GM12878 (cell line): ENCODE measurements around the gene DNAJC22. TPM values are rescaled to one million over a fixed set of nuclear protein-coding genes. Genes with fewer than 3 reads are reported as not detected.

ENCODE experiments used
- BACH1 ChIP-seq: fragments of 450-650 bp; IDR thresholded peaks from 2 replicates; pipeline ENCODE4 v1.6.1; 2017; ENCODE audit warnings: mild to moderate bottlenecking, borderline replicate concordance
- BRCA1 ChIP-seq: IDR thresholded peaks from 2 replicates; pipeline ENCODE4 v1.6.1; 2011; ENCODE audit warnings: low read depth, low read length, improper control_type of control experiment
- EED ChIP-seq: sonication (generic); IDR thresholded peaks from 2 replicates; pipeline ENCODE4 v1.6.1; 2016; ENCODE audit warnings: antibody characterized with exemption, low read depth
- HCFC1 ChIP-seq: fragments of 150-350 bp; IDR thresholded peaks from 2 replicates; pipeline ENCODE4 v1.6.1; 2014; ENCODE audit warnings: low read length
- JUNB ChIP-seq: IDR thresholded peaks from 2 replicates; pipeline ENCODE4 v1.6.1; 2016; ENCODE audit warnings: antibody characterized with exemption, mild to moderate bottlenecking
- KLF5 ChIP-seq: fragments of 450-650 bp; IDR thresholded peaks from 2 replicates; pipeline ENCODE4 v1.6.1; 2014; ENCODE audit warnings: mild to moderate bottlenecking; ENCODE audit not compliant: partially characterized antibody
- LARP7 ChIP-seq: fragments of 450-650 bp; IDR thresholded peaks from 2 replicates; pipeline ENCODE4 v1.6.1; 2017; ENCODE audit warnings: mild to moderate bottlenecking
- NRF1 ChIP-seq: conservative IDR thresholded peaks from 2 replicates; pipeline ENCODE4 v1.6.1; 2011; ENCODE audit warnings: mild to moderate bottlenecking, low read depth, low read length, improper control_type of control experiment
- POLR2AphosphoS5 ChIP-seq: IDR thresholded peaks from 2 replicates; pipeline ENCODE4 v1.6.1; 2011; ENCODE audit warnings: mild to moderate bottlenecking, low read length, inconsistent platforms
- POU2F2 ChIP-seq: IDR thresholded peaks from 3 replicates; pipeline ENCODE4 v1.6.1; 2011; ENCODE audit warnings: low read depth, mild to moderate bottlenecking, low read length, borderline replicate concordance
- RELA ChIP-seq: fragments of 450-650 bp; IDR thresholded peaks from 2 replicates; pipeline ENCODE4 v1.8.0; 2014; ENCODE audit warnings: borderline replicate concordance; ENCODE audit not compliant: partially characterized antibody
- RUNX3 ChIP-seq: IDR thresholded peaks from 2 replicates; pipeline ENCODE4 v1.6.1; 2012; ENCODE audit warnings: low read length, inconsistent platforms
- SIN3A ChIP-seq: IDR thresholded peaks from 2 replicates; pipeline ENCODE4 v1.6.1; 2012; ENCODE audit warnings: low read depth, low read length, improper control_type of control experiment
- SMC3 ChIP-seq: IDR thresholded peaks from 2 replicates; pipeline ENCODE4 v1.6.1; 2011; ENCODE audit warnings: low read length, improper control_type of control experiment, borderline replicate concordance
- SP1 ChIP-seq: IDR thresholded peaks from one replicate; pipeline ENCODE4 v1.6.1; 2011; ENCODE audit warnings: low read depth, low read length
- SPI1 ChIP-seq: IDR thresholded peaks from 2 replicates; pipeline ENCODE4 v1.6.1; 2011; ENCODE audit warnings: low read depth, mild to moderate bottlenecking, low read length, moderate library complexity, borderline replicate concordance; ENCODE audit not compliant: insufficient read depth
- SUZ12 ChIP-seq: fragments of 200-600 bp; sonication (generic); IDR thresholded peaks from one replicate; pipeline ENCODE4 v1.6.1; 2018; ENCODE audit warnings: antibody characterized with exemption, mild to moderate bottlenecking; ENCODE audit not compliant: unreplicated experiment
- TBL1XR1 ChIP-seq: IDR thresholded peaks from 2 replicates; pipeline ENCODE4 v1.6.1; 2012; ENCODE audit warnings: low read depth, low read length, improper control_type of control experiment
- TCF3 ChIP-seq: IDR thresholded peaks from 2 replicates; pipeline ENCODE4 v1.6.1; 2012; ENCODE audit warnings: low read depth, mild to moderate bottlenecking, low read length, borderline replicate concordance; ENCODE audit not compliant: insufficient read depth
- ZSCAN29 ChIP-seq: fragments of 450-650 bp; IDR thresholded peaks from 2 replicates; pipeline ENCODE4 v1.6.1; 2017; ENCODE audit warnings: mild to moderate bottlenecking, moderate library complexity
- polyA plus RNA-seq, 11 experiments: library from polyadenylated mRNA; depleted of rRNA in 4 of 11; unstranded in 6 of 11; stranded (reverse) in 5 of 11; fragments of >200 nt; fragmentation: Nextera tagmentation in 4 of 11; fragmentation: Illumina TruSeq in 1 of 11; extraction: Ambion mirVana in 4 of 11; extraction: Trizol in 1 of 11; gene quantifications; 1 replicate in 1 of 11; 2 replicates in 10 of 11; pipeline versions ENCODE4 v1.2.1 to v1.2.3, GENCODE V29; 2011 to 2016; ENCODE audit warnings: inconsistent platforms in 2 of 11, missing spikeins in 2 of 11, low read depth in 1 of 11
- total RNA-seq, 4 experiments: library from RNA; depleted of rRNA in 3 of 4; stranded (reverse); fragments of >200 nt in 3 of 4; fragmentation: Illumina TruSeq in 1 of 4; extraction: Trizol in 1 of 4; gene quantifications; 2 replicates each; pipeline versions ENCODE4 v1.2.1 to v1.2.3, GENCODE V29; 2013 to 2021
- TF ChIP-seq, protein P1 (sequence below): IDR thresholded peaks from 2 replicates; pipeline ENCODE4 v1.6.1; 2011; ENCODE audit warnings: low read depth, low read length, improper control_type of control experiment, borderline replicate concordance
- TF ChIP-seq, protein P2 (sequence below): IDR thresholded peaks from 2 replicates; pipeline ENCODE4 v1.6.1; 2012; ENCODE audit warnings: low read length, inconsistent platforms
- TF ChIP-seq, protein P3 (sequence below): IDR thresholded peaks from 2 replicates; pipeline ENCODE4 v1.6.1; 2012; ENCODE audit warnings: low read depth, low read length, improper control_type of control experiment
- TF ChIP-seq, protein P4 (sequence below): fragments of 450-650 bp; IDR thresholded peaks from 2 replicates; pipeline ENCODE4 v1.6.1; 2017; ENCODE audit warnings: mild to moderate bottlenecking, low read depth, inconsistent platforms; ENCODE audit not compliant: poor library complexity, severe bottlenecking

Gene DNAJC22
- total and polyA plus RNA-seq, 10 of the 15 experiments (the other 5 are each of a cell fraction or from before 2014, with no cell fraction given) = 0.06 to 0.61 (median 0.13) TPM; not detected in 3

DNA sequence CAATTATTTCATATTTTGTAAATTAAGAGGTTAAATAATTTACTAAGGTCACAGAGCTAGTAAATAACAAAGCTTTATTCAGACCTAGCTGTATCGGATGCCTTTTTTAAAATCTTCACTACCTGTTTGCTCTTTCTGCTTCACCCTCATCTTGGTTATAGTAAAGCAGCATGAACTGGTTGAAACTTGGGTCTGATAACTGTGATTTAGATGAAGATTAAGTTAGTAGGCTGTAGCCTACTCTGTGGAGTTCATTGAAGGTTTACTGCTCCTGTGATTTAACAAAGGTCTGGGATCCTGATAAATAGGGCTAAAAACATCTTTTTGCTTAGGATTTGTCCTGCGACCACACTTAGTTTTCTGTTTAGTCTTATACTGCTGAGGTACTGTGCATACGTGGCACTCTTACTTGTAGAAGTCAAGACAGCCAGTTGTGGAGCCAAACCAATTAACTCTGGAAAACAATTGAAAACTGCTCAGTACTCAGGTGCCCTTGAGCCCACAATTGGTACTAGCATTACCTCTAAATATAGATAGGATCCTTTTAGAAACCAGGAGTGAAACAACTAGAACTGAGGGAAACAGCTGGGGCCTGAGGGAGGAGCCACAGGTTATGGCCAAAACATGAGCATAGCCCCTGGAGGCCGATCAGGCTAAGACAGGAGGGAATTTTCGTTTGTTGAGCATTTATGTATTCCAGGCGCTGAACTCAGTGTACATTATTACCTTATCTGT is 22.9 kb downstream of the DNAJC22 start (continued):
- TF ChIP-seq, protein P1, sequence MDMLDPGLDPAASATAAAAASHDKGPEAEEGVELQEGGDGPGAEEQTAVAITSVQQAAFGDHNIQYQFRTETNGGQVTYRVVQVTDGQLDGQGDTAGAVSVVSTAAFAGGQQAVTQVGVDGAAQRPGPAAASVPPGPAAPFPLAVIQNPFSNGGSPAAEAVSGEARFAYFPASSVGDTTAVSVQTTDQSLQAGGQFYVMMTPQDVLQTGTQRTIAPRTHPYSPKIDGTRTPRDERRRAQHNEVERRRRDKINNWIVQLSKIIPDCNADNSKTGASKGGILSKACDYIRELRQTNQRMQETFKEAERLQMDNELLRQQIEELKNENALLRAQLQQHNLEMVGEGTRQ = no peak
- TF ChIP-seq RUNX3 = peak; percentile 58
- TF ChIP-seq SP1 = peak; percentile 28
- TF ChIP-seq KLF5 = no peak
- no peak for TF ChIP-seq SUZ12
- TF ChIP-seq LARP7 = no peak
- no peak for TF ChIP-seq JUNB
- peak; percentile 79; the same call in 1 of the 2 replicates for TF ChIP-seq TCF3
- TF ChIP-seq, protein P2, sequence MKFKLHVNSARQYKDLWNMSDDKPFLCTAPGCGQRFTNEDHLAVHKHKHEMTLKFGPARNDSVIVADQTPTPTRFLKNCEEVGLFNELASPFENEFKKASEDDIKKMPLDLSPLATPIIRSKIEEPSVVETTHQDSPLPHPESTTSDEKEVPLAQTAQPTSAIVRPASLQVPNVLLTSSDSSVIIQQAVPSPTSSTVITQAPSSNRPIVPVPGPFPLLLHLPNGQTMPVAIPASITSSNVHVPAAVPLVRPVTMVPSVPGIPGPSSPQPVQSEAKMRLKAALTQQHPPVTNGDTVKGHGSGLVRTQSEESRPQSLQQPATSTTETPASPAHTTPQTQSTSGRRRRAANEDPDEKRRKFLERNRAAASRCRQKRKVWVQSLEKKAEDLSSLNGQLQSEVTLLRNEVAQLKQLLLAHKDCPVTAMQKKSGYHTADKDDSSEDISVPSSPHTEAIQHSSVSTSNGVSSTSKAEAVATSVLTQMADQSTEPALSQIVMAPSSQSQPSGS = peak; percentile 46; the same call in 1 of the 2 replicates
- no peak; the same call in 1 of the 2 replicates for TF ChIP-seq BACH1
- no peak for TF ChIP-seq RELA
- peak; percentile 43; the same call in 1 of the 3 replicates for TF ChIP-seq POU2F2
- no peak for TF ChIP-seq BRCA1
- TF ChIP-seq, protein P3, sequence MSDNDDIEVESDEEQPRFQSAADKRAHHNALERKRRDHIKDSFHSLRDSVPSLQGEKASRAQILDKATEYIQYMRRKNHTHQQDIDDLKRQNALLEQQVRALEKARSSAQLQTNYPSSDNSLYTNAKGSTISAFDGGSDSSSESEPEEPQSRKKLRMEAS = no peak
- TF ChIP-seq ZSCAN29 = no peak
- TF ChIP-seq EED = peak; percentile 81
- TF ChIP-seq NRF1 = no peak
- peak; percentile 25; the same call in 1 of the 2 replicates for TF ChIP-seq POLR2AphosphoS5
- TF ChIP-seq SPI1 = no peak
- no peak for TF ChIP-seq TBL1XR1
- TF ChIP-seq SMC3 = no peak; the same call in 1 of the 2 replicates
- TF ChIP-seq SIN3A = no peak; the same call in 1 of the 2 replicates
- TF ChIP-seq HCFC1 = no peak
- TF ChIP-seq, protein P4, sequence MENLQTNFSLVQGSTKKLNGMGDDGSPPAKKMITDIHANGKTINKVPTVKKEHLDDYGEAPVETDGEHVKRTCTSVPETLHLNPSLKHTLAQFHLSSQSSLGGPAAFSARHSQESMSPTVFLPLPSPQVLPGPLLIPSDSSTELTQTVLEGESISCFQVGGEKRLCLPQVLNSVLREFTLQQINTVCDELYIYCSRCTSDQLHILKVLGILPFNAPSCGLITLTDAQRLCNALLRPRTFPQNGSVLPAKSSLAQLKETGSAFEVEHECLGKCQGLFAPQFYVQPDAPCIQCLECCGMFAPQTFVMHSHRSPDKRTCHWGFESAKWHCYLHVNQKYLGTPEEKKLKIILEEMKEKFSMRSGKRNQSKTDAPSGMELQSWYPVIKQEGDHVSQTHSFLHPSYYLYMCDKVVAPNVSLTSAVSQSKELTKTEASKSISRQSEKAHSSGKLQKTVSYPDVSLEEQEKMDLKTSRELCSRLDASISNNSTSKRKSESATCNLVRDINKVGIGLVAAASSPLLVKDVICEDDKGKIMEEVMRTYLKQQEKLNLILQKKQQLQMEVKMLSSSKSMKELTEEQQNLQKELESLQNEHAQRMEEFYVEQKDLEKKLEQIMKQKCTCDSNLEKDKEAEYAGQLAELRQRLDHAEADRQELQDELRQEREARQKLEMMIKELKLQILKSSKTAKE = no peak
